Panc1 (cell line): ENCODE measurements around the gene EIF3CL.
"Not testable (repeated sequence)": the region's sequence is repeated elsewhere in the genome, so short reads cannot be mapped to it uniquely, and the experiment has no call there.

Experiments used
- POLR2AphosphoS5 ChIP-seq: IDR thresholded peaks from 2 replicates; pipeline ENCODE4 v1.6.1; 2012; ENCODE audit warnings: mild to moderate bottlenecking, low read depth, low read length, moderate library complexity
- SIN3A ChIP-seq: IDR thresholded peaks from 2 replicates; pipeline ENCODE4 v1.6.1; 2012; ENCODE audit warnings: low read depth, mild to moderate bottlenecking, low read length, moderate library complexity, borderline replicate concordance; ENCODE audit not compliant: insufficient read depth
- TCF7L2 ChIP-seq: IDR thresholded peaks from 2 replicates; pipeline ENCODE4 v1.6.1; 2011; ENCODE audit warnings: mild to moderate bottlenecking, low read depth, low read length, inconsistent platforms
- TF ChIP-seq, protein P1 (sequence below): fragments of 450-650 bp; IDR thresholded peaks from 2 replicates; pipeline ENCODE4 v1.5.1; 2017; ENCODE audit warnings: mild to moderate bottlenecking
- TF ChIP-seq, protein P2 (sequence below), 2 experiments: IDR thresholded peaks; 2 replicates each; pipeline ENCODE4 v1.6.1; 2011 to 2012; ENCODE audit warnings: low read depth in 2 of 2, control low read depth in 1 of 2, low read length in 1 of 2, mild to moderate bottlenecking in 1 of 2, moderate library complexity in 1 of 2; ENCODE audit not compliant: insufficient read depth in 1 of 2

DNA sequence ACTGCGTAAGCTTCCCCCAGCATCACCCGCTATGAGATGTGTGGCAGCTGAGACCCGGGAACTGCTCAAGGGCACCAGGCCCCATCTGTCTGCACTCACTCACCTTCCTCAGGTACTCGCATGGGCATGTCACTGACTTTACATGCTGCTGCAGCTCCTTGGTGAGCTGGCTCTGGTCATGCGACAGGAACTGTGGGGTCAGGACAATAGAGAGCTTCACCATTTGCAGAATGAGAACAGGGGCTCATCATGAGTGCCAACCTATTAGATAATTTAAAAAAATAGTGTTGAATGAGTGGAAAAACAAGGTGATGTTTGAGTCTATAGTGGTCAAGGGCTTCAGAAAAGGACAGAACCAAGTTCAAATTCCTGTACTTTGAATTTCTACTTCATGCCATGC lies 41.0 kb downstream of the EIF3CL start:
- TF ChIP-seq, protein P1, sequence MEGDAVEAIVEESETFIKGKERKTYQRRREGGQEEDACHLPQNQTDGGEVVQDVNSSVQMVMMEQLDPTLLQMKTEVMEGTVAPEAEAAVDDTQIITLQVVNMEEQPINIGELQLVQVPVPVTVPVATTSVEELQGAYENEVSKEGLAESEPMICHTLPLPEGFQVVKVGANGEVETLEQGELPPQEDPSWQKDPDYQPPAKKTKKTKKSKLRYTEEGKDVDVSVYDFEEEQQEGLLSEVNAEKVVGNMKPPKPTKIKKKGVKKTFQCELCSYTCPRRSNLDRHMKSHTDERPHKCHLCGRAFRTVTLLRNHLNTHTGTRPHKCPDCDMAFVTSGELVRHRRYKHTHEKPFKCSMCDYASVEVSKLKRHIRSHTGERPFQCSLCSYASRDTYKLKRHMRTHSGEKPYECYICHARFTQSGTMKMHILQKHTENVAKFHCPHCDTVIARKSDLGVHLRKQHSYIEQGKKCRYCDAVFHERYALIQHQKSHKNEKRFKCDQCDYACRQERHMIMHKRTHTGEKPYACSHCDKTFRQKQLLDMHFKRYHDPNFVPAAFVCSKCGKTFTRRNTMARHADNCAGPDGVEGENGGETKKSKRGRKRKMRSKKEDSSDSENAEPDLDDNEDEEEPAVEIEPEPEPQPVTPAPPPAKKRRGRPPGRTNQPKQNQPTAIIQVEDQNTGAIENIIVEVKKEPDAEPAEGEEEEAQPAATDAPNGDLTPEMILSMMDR, result not testable (repeated sequence)
- TF ChIP-seq, protein P2, sequence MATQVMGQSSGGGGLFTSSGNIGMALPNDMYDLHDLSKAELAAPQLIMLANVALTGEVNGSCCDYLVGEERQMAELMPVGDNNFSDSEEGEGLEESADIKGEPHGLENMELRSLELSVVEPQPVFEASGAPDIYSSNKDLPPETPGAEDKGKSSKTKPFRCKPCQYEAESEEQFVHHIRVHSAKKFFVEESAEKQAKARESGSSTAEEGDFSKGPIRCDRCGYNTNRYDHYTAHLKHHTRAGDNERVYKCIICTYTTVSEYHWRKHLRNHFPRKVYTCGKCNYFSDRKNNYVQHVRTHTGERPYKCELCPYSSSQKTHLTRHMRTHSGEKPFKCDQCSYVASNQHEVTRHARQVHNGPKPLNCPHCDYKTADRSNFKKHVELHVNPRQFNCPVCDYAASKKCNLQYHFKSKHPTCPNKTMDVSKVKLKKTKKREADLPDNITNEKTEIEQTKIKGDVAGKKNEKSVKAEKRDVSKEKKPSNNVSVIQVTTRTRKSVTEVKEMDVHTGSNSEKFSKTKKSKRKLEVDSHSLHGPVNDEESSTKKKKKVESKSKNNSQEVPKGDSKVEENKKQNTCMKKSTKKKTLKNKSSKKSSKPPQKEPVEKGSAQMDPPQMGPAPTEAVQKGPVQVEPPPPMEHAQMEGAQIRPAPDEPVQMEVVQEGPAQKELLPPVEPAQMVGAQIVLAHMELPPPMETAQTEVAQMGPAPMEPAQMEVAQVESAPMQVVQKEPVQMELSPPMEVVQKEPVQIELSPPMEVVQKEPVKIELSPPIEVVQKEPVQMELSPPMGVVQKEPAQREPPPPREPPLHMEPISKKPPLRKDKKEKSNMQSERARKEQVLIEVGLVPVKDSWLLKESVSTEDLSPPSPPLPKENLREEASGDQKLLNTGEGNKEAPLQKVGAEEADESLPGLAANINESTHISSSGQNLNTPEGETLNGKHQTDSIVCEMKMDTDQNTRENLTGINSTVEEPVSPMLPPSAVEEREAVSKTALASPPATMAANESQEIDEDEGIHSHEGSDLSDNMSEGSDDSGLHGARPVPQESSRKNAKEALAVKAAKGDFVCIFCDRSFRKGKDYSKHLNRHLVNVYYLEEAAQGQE (IDR thresholded peaks at IDR 0.05; ENCODE audit: insufficient read depth in 1 of 2, low read depth in 2 of 2, low read length in 1 of 2), result not testable (repeated sequence)
- not testable (repeated sequence) for TF ChIP-seq POLR2AphosphoS5, TCF7L2, SIN3A
